ENCODE data around the gene HK1.

Gene HK1

GRCh38 chr10:69338547-69339450 is 60.5 kb downstream of the HK1 start:
- Histone ChIP-seq H2AK5ac (ENCODE audit: low read length) (peak overlapping the region; percentile 46), H2BK5ac (ENCODE audit: low read depth, low read length, poor library complexity) (peak overlapping the region; percentile 90), H2BK120ac (ENCODE audit: insufficient read depth, low read length, poor library complexity) (peak overlapping the region; percentile 88), H3K79me1 (ENCODE audit: low read length) (peaks cover 41% of the 10 kb centered on the region), H3K23ac (ENCODE audit: low read length) (peak overlapping the region; percentile 11), H3K9me3 (ENCODE audit: insufficient read depth, low read depth, low read length) (peaks cover 1% of the 10 kb centered on the region), H4K12ac (ENCODE audit: low read depth, low read length) (peak overlapping the region; percentile 70), H3K4me1 (ENCODE audit: control insufficient read depth in 1 of 2, insufficient read depth in 2 of 2, low read length in 2 of 2) (peaks cover 46 to 51% of the 10 kb centered on the region in 2 experiments), H3K36me3 (ENCODE audit: control insufficient read depth in 1 of 2, insufficient read depth in 2 of 2, low read length in 2 of 2) (peaks cover 2% of the 10 kb centered on the region in 2 experiments), H3K27me3 (ENCODE audit: insufficient read depth, low read length) (no peaks in the 10 kb centered on the region), H4K8ac (ENCODE audit: low read depth, low read length) (peak overlapping the region; percentile 80), H3K27ac (ENCODE audit: low read depth, low read length) (peak overlapping the region; percentile 87), H3K4me2 (ENCODE audit: low read length) (peak overlapping the region; percentile 20), H3K18ac (ENCODE audit: low read length) (peak overlapping the region; percentile 88), H4K91ac (ENCODE audit: low read depth, low read length) (peak overlapping the region; percentile 95), H3K9ac (ENCODE audit: low read length) (peak overlapping the region; percentile 31), H2AFZ (ENCODE audit: insufficient read depth, low read length, poor library complexity) (peak overlapping the region; percentile 40), H2BK12ac (ENCODE audit: low read length) (peak overlapping the region; percentile 63), H3K4ac (ENCODE audit: low read depth, low read length) (peak overlapping the region; percentile 73), H3K14ac (ENCODE audit: low read length) (peak overlapping the region; percentile 89), H3K4me3 (ENCODE audit: low read depth, low read length) (no peak overlapping the region), H3K79me2 (ENCODE audit: control insufficient read depth, insufficient read depth, low read length, poor library complexity) (peaks cover 34% of the 10 kb centered on the region)
- DNase-seq = no peak
- no CpG with 5 or more reads among the region's 9 CpGs for WGBS (ENCODE audit: extremely low coverage, insufficient coverage, insufficient read length)

GRCh38 chr10:69340695-69341094 is 62.4 kb downstream of the HK1 start:
- peaks cover 23% of the 10 kb centered on the region for H3K79me2 ChIP-seq (ENCODE audit: control insufficient read depth, insufficient read depth, low read length, poor library complexity)

GRCh38 chr10:69343905-69344304 is 65.6 kb downstream of the HK1 start:
- Histone ChIP-seq H4K12ac (ENCODE audit: low read depth, low read length) (no peak overlapping the region), H3K23ac (ENCODE audit: low read length) (no peak overlapping the region), H3K14ac (ENCODE audit: low read length) (no peak overlapping the region), H4K91ac (ENCODE audit: low read depth, low read length) (no peak overlapping the region), H3K36me3 (ENCODE audit: control insufficient read depth in 1 of 2, insufficient read depth in 2 of 2, low read length in 2 of 2) (peaks cover 13% of the 10 kb centered on the region in 2 experiments), H3K4me3 (ENCODE audit: low read depth, low read length) (no peak overlapping the region), H2BK120ac (ENCODE audit: insufficient read depth, low read length, poor library complexity) (no peak overlapping the region), H2AFZ (ENCODE audit: insufficient read depth, low read length, poor library complexity) (no peak overlapping the region), H2BK12ac (ENCODE audit: low read length) (no peak overlapping the region), H3K27ac (ENCODE audit: low read depth, low read length) (no peak overlapping the region), H3K9me3 (ENCODE audit: insufficient read depth, low read depth, low read length) (no peaks in the 10 kb centered on the region), H3K4me1 (ENCODE audit: control insufficient read depth in 1 of 2, insufficient read depth in 2 of 2, low read length in 2 of 2) (peaks cover 17 to 18% of the 10 kb centered on the region in 2 experiments), H3K4ac (ENCODE audit: low read depth, low read length) (no peak overlapping the region), H3K79me2 (ENCODE audit: control insufficient read depth, insufficient read depth, low read length, poor library complexity) (peaks cover 13% of the 10 kb centered on the region), H4K8ac (ENCODE audit: low read depth, low read length) (no peak overlapping the region), H3K18ac (ENCODE audit: low read length) (no peak overlapping the region), H3K79me1 (ENCODE audit: low read length) (peaks cover 10% of the 10 kb centered on the region), H2AK5ac (ENCODE audit: low read length) (no peak overlapping the region), H3K27me3 (ENCODE audit: insufficient read depth, low read length) (no peaks in the 10 kb centered on the region), H2BK5ac (ENCODE audit: low read depth, low read length, poor library complexity) (no peak overlapping the region), H3K9ac (ENCODE audit: low read length) (no peak overlapping the region), H3K4me2 (ENCODE audit: low read length) (no peak overlapping the region)
- no peak for DNase-seq
- no CpG with 5 or more reads among the region's 4 CpGs for WGBS (ENCODE audit: extremely low coverage, insufficient coverage, insufficient read length)

More at GRCh38 chr10:69340695-69341094, 62.4 kb downstream of the HK1 start:
- Histone ChIP-seq H4K91ac (ENCODE audit: low read depth, low read length) (no peak overlapping the region), H2BK12ac (ENCODE audit: low read length) (no peak overlapping the region), H3K18ac (ENCODE audit: low read length) (peak overlapping the region; percentile 9), H3K27ac (ENCODE audit: low read depth, low read length) (no peak overlapping the region), H3K4ac (ENCODE audit: low read depth, low read length) (peak overlapping the region; percentile 22), H4K12ac (ENCODE audit: low read depth, low read length) (no peak overlapping the region), H3K23ac (ENCODE audit: low read length) (no peak overlapping the region), H3K4me3 (ENCODE audit: low read depth, low read length) (no peak overlapping the region), H2AFZ (ENCODE audit: insufficient read depth, low read length, poor library complexity) (no peak overlapping the region), H3K4me2 (ENCODE audit: low read length) (no peak overlapping the region), H3K4me1 (ENCODE audit: control insufficient read depth in 1 of 2, insufficient read depth in 2 of 2, low read length in 2 of 2) (peaks cover 35% of the 10 kb centered on the region in 2 experiments), H4K8ac (ENCODE audit: low read depth, low read length) (no peak overlapping the region), H2AK5ac (ENCODE audit: low read length) (no peak overlapping the region), H2BK120ac (ENCODE audit: insufficient read depth, low read length, poor library complexity) (no peak overlapping the region), H3K79me1 (ENCODE audit: low read length) (peaks cover 24% of the 10 kb centered on the region), H3K27me3 (ENCODE audit: insufficient read depth, low read length) (no peaks in the 10 kb centered on the region), H2BK5ac (ENCODE audit: low read depth, low read length, poor library complexity) (peak overlapping the region; percentile 0), H3K9me3 (ENCODE audit: insufficient read depth, low read depth, low read length) (no peaks in the 10 kb centered on the region), H3K9ac (ENCODE audit: low read length) (no peak overlapping the region), H3K14ac (ENCODE audit: low read length) (peak overlapping the region; percentile 4), H3K36me3 (ENCODE audit: control insufficient read depth in 1 of 2, insufficient read depth in 2 of 2, low read length in 2 of 2) (peaks cover 12 to 13% of the 10 kb centered on the region in 2 experiments)
- no CpG with 5 or more reads among the region's 9 CpGs for WGBS (ENCODE audit: extremely low coverage, insufficient coverage, insufficient read length)
- DNase-seq = no peak

- Histone ChIP-seq H2BK5ac (ENCODE audit: low read depth, low read length, poor library complexity) (no peak overlapping the region), H3K36me3 (ENCODE audit: control insufficient read depth in 1 of 2, insufficient read depth in 2 of 2, low read length in 2 of 2) (peaks cover 15 to 16% of the 10 kb centered on the region in 2 experiments), H2AK5ac (ENCODE audit: low read length) (no peak overlapping the region), H3K9me3 (ENCODE audit: insufficient read depth, low read depth, low read length) (no peaks in the 10 kb centered on the region), H2BK12ac (ENCODE audit: low read length) (no peak overlapping the region), H3K79me2 (ENCODE audit: control insufficient read depth, insufficient read depth, low read length, poor library complexity) (peaks cover 6% of the 10 kb centered on the region), H3K18ac (ENCODE audit: low read length) (no peak overlapping the region), H3K4me3 (ENCODE audit: low read depth, low read length) (no peak overlapping the region), H3K9ac (ENCODE audit: low read length) (no peak overlapping the region), H2BK120ac (ENCODE audit: insufficient read depth, low read length, poor library complexity) (no peak overlapping the region), H3K27ac (ENCODE audit: low read depth, low read length) (no peak overlapping the region), H2AFZ (ENCODE audit: insufficient read depth, low read length, poor library complexity) (no peak overlapping the region), H3K4ac (ENCODE audit: low read depth, low read length) (no peak overlapping the region), H3K23ac (ENCODE audit: low read length) (no peak overlapping the region), H4K8ac (ENCODE audit: low read depth, low read length) (no peak overlapping the region), H3K79me1 (ENCODE audit: low read length) (peaks cover 5% of the 10 kb centered on the region), H4K91ac (ENCODE audit: low read depth, low read length) (no peak overlapping the region), H3K14ac (ENCODE audit: low read length) (no peak overlapping the region), H3K27me3 (ENCODE audit: insufficient read depth, low read length) (no peaks in the 10 kb centered on the region), H3K4me2 (ENCODE audit: low read length) (no peak overlapping the region), H4K12ac (ENCODE audit: low read depth, low read length) (no peak overlapping the region), H3K4me1 (ENCODE audit: control insufficient read depth in 1 of 2, insufficient read depth in 2 of 2, low read length in 2 of 2) (peaks cover 12 to 15% of the 10 kb centered on the region in 2 experiments)
- no peak for DNase-seq
- WGBS (ENCODE audit: extremely low coverage, insufficient coverage, insufficient read length) = no CpG with 5 or more reads among the region's 13 CpGs
These were observed 66.4 kb downstream of the HK1 start for GRCh38 chr10:69344591-69345252.
